DMS114 treated with DMSO at 0.1 percent for 48 hours (cell line): ENCODE data around the gene PLXDC1.
A peak's percentile ranks its signal among the peaks of the same experiment; 100 is the strongest.
"Not testable (repeated sequence)": the region's sequence is repeated elsewhere in the genome, so short reads cannot be mapped to it uniquely, and the experiment has no call there.

ENCODE experiments used
- DNase-seq: peaks from one replicate; lab custom pipeline; 2025; ENCODE audit not compliant: unreplicated experiment; lab: John Stamatoyannopoulos, UW

PLXDC1 gene

DNA sequence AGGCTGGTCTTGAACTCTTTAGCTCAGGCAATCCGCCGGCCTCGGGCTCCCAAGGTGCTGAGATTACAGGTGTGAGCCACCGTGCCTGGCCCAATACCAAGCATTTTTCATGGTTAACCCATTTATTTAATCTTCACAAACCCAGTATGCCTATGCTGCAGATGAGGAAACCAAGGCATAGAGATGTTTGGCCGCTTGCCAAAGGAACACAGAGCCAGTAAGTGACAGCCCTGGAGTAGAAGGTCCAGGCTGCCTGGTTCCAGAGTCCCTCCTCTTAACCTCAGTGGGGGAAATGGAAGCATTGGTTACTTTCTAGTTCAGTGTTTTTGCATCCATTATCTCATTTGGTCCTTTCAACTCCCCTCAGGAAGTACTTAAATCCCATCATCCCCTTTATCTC, 29.9 kb upstream of the PLXDC1 start:
- DNase-seq = no peak

DNA sequence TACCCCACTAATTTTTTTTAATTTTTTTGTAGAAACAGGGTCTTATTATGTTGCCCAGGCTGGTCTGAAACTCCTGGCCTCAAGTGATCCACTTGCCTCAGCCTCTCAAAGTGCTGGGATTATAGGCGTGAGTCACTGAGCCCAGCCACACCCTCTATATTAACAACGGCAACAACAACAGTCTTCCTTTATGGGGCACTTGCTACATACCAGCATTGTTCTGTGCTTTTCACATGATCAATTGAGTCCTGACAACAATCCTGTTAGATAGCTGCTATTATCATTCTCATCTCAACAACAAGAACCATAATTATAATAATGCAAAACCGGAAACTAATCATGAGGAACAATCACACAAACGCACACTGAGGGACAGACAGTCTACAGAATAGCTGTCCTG, 27.1 kb upstream of the PLXDC1 start:
- DNase-seq = no peak

DNA sequence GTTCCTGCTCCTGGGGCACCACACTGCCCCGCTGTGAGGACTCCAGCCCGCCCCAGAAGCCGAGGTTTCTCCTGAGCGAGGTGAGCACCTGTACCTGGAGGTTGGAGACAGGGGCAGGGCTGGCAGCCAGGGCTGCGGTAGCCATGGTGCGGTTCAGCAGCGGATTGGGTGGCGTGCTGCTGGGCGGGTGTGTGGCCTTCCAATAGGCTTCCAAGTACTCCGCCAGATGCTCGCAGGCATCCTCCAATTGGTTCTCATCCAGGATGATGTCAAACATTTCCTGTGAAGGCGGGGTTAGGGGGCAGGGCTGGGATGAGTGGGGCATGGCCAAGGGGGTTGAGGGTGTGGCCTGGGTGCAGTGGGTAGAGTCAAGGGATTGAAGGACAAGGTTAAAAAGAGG, 25.8 kb upstream of the PLXDC1 start:
- no peak for DNase-seq

DNA sequence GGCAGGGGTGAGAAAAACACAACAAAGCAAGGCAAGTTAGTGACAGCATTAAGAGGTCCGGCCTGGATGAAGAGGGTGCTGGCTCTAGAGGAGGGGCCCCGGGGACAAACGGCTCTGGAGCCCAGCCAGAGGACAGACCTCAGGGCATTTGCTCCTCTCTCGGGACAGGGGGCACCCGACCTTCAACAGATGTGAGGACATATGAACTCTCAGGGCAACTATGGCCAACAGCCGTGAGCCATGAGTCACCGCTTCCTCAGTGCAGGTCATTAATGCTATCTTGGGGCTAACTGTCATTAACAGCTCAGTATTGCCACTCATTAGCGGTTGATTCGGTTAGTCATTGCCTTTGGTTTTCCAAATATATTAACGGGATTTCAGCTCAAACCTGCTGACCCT, 24.3 kb upstream of the PLXDC1 start:
- DNase-seq = no peak

DNA sequence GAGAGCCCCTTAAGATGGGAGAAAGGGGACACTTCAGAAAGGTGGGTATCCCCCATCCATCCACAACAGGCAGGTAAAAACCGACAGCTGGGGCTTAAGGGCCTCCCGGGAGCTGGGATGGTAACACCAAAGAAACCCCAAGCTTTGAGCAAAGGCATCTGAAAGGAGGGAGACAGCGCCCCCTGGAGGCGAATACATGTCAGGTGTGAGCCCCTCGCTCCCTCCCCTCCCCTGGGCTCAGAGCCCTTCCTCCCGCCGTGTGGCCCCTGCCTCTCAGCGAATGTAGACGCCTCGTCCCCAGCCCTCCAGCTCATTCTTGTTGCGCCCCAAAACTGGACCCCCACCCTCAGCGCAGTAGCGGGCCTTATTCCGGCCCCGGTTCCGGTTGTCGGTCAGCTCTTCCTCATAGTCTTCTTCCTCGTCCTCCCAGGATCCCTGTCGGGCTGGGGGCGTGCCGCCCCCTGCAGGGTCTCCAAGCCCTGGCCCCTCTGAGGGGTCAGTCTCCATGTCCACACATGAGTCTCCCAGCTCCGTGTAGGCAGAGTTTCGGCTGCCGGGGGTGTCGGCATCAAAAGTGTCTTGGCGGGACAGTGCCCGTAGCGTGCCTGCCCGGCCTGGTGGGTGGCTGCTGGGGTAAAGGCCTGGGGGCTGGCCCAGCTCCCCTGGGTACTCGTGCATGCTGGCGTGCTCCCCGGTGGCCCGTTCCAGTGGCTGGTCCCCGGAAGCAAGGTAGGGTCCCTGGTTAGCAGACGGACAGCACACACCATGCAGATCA, 23.7 kb upstream of the PLXDC1 start:
- DNase-seq = peak; percentile 51

DNA sequence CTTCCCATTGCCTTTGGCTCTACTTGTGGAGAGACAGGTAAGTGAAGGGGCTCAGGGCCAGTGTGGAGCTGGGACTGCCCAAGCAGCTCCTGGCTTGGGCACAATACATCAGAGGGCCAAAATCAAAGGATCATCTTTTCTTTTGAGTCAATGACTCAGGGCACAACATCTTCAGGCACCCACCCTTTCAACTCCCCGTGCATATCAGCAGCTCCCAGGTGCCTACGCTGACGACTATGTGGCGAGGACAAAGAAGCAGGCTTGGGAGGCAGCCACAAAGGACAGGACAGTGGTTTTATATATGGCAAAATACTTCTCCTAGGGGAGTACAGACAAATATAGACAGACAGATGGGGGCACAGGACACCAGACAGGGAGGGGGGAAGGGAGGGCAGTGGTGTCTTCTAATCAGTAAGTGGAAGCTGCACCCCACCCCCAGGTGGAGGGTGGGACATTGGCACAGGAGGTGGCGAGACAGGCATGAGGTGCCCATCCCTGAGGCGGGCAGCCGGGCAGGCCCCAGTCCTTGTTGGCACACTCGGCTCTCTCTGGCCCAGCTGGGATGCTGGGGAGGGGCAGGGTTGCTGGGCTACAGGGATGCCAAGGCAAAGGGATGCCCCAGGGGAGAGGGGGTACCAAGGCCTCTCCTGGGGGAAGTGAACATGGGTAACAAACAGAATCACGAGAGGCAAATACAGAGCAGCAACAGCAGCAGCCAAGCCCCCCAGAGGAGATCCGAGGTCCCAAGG, 22.3 kb upstream of the PLXDC1 start:
- no peak for DNase-seq

DNA sequence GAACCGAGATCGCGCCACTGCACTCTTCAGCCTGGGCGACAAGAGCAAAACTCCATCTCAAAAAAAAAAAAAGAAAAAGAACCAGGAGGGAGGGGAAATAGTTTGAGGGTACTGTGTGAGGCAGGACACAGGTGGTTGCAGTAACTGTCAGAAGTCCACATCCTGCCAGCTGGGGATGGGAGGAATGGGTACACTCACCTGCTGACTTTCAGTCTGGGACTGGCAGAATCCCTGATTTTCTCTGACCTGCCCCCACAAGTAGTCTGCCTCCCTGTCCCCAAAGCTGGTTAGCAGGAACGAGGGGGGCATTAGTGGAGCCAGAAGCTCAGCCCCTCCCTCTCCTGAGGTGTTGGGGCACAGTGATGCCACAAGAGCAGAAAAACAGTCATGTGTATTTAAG, 21.6 kb upstream of the PLXDC1 start:
- no peak for DNase-seq

DNA sequence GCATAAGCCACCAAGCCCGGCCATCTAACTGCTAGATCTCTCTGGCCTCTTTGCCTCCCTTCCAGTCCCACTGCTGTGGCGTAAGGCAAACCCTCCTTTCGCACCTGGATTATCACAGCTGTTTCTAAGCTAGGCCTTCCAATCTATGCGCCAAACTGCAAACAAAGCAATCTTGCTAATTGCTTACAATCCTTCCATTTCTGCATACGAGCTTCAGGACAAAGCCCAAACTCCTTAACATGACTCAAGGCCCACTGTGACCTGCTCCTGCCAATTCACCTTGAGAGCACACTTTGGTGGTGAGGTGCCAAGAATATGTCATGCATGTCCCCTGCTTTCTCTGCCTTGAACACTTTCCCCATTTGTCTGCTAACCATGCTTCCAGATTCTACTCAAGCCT, 20.5 kb upstream of the PLXDC1 start:
- DNase-seq = no peak

DNA sequence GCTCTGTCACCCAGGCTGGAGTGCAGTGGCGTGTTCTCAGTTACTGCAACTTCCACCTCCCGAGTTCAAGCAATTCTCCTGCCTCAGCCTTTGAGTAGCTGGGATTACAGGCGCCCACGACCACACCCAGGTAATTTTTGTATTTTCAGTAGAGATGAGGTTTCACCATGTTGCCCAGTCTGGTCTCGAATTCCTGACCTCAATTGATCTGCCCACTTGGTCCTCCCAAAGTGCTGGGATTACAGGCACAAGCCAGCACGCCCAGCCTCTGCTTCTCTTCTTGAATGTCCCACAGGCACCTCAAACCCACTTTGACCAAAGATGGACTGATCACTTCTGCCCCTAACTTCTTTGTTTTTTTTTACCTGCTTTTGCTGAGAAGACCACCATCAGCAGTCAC, 19.1 kb upstream of the PLXDC1 start:
- no peak for DNase-seq

DNA sequence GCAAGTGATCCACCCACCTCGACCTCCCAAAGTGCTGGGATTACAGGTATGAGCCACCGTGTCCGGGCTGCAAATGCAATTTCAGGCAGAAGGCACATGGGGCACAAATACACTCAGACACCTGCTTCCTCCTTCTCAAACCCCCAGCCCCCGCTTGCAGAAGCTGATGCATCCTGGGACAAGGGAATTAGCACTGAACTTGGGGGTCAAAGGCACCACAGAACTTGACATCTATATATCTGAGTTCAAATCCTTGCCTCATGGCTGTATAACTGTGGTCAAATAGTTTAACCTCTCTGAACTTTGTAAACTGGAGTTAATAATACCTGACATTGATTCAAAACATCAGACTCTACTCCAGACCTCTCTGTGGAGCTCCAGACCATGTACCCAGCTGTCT, 18.7 kb upstream of the PLXDC1 start:
- DNase-seq = no peak

DNA sequence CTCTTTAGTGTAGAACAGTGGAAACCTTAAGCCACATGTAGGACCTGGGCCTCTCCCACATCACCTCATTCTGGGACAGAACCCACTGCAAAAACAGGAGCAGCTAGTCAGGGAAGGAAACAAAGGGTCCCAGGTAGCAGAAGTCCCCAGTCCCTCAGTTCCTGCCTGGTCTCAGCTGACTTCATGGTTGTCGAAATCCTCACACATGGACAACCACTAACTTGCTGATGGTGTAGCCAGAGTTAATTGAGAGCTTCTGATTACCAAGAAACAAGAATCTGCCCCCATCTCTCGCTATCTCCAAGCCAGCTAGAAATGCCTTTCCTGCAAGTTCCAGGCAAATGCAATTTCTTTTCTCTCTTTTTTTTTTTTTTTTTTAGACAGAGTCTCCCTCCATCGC, 18.1 kb upstream of the PLXDC1 start:
- DNase-seq = no peak

DNA sequence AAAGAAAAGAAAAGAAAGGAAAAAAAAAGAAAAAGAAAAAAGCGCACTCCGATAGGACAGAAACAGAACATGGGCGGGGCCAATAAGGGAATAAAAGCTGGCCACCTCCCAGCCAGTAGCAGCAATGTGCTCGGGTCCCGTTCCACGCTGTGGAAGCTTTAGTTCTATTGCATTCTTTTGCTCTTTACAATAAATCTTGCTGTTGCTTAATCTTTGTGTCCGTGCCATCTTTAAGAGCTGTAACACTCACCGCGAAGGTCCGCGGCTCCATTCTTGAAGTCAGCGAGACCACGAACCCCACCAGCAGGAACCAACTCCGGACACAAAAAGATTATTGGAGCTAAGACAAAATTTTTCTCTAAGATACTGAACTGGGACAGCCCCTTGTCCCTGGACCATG, 17.7 kb upstream of the PLXDC1 start:
- DNase-seq = no peak

DNA sequence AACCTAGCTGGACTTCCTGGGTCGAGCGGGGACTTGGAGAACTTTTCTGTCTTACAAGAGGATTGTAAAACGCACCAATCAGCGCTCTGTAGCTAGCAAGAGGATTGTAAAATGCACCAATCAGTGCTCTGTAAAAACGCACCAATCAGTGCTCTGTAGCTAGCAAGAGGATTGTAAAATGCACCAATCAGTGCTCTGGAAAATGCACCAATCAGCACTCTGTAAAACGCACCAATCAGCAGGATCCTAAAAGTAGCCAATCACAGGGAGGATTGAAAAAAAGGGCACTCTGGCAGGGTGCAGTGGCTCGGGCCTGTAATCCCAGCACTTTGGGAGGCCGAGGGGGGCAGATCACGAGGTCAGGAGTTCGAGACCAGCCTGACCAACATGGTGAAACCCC, 17.1 kb upstream of the PLXDC1 start:
- DNase-seq = not testable (repeated sequence)

DNA sequence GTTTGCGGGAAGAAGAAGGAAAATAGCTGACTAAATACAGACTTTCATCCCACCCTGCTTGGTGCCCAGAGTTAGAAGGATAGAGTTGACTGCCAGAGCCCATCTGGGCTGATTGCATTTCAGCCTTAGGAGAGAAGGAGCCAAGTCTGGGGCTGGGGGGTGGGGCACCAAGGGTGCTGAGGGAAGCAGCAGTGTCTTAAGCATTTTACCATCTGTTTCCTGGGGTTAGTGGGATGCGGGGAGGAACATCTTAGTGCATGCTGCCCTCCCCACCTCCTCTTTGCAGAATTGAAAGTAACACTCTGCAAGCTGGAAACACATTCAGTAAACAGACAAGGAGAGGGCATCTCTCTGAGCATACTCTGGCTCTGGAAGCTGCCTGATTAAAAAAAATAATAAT, 16.0 kb upstream of the PLXDC1 start:
- DNase-seq = no peak

DNA sequence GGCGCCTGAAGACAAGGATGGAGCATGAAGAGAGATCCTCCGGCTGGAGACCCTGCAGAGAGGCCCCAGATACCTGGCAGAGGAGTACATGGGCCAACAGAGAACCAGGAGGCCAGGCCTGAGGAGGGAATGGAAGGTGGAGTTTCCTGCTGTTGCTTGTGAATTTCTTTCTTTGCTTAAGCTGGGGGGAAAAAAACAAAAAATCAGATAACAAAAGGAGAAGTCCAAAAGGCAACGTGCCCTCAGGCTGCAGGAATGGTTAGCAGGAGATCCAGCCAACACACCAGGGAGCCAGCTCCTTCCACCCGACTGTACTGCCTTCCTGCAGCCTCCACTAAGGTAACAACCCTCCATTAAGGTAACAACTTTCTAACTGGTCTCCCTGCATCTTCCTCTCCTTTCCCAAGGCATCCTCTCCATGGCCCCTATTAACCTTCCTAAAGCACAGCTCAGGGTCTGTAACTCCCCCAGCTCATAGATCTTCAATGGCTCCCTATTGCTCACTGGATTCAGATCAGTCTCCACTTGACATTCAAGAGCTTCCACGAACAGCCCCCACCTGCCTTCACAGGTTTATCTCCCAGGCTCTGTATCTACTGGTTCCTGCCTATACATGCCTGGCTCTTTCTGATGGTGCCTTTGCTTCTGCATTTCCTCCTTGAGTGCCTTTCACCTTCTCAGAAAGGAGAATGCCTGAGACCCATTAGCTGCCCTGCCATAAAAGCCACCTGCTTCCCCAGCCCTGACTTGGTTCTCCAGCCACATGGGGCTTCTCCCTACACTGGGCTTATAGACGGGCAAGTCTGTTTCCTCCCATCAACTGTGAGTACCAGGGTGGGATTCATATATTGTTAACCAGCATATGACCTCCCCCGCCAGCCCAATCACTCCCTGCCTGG, 15.2 kb upstream of the PLXDC1 start:
- DNase-seq = no peak

DNA sequence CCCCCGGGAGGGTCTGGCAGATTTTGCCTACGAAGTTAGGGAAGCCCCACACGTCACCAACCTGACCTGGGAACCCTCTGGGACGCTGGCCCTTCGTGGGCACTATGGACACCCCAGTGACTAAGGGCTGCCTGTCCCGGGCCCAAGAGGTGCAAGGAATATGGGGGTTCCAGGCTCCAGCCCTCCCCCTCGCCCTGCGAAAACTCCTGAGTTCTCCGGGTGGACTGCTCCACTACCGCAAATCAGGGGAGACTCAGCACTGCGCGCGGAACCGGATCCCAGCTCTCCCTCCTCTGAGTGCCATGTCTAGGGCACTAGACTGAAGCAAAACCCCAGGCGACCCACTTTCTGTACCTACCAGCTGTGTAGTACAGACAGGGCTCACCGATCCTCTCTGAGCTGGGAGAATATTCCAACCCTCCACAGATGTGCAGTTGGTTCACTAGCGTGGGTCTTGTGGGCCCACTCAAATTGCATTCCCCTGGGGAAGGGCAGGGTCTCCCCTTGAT, 14.5 kb upstream of the PLXDC1 start, which contains the start of gene ARL5C:
Gene ARL5C (minus strand): TSS at position 321 of the 509 bp plus-strand sequence. CDS start 401 bp downstream, outside the sequence.
- DNase-seq = no peak

DNA sequence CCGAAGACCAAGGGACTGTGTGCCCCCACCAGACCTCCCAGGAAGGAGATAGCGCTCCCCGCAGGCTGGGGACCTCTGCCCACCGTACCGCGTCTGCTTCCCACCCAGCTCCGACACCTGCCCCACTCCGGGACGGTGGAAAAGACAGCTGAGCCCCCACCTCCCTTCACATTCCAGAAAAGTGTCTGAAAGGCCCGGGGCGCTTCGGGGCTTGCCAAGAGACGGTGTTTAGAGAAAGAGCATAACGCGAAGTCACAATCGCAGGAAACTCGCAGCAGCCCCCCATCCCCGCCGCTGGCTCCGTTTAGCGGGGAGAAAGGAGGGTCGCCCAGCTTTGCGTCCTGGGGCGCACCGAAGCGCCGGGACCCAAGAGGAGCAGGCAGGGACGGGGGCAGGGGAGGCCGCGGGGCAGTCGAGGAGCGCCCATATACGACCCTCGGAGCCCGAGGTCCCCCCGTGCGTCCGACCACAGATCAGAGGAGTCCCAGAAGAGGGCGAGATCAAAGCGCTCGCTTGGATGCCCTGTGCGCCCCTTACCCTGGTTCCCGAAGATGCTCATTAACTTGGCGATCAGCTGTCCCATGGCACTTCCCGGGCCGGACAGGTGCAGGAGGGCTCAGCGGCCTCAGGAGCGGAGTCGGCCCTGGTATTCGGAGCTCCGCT, 13.9 kb upstream of the PLXDC1 start:
- DNase-seq = no peak

DNA sequence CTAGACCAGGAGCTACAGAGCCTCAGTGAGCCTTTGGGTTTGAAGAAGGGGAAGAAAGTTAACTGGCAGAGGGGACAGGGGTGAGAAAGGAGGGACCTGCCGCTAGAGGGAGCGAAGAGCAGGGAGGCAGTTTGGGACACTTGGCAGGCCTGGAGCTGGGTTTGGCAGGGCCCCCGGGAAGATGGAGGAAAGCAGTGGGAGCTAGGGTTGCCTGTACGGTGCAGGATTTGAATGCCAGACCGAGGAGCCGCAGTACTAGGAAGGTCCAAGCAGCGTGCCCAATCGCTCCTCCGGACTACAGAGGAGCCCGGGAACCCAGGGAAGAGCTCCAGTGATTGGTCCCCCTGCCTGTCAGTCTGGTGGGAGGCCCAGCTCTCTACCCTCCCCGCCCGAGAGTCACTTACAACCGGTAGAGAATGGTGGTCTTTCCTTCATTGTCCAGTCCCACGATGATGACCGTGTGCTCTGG, 13.3 kb upstream of the PLXDC1 start:
- peak; percentile 86 for DNase-seq

DNA sequence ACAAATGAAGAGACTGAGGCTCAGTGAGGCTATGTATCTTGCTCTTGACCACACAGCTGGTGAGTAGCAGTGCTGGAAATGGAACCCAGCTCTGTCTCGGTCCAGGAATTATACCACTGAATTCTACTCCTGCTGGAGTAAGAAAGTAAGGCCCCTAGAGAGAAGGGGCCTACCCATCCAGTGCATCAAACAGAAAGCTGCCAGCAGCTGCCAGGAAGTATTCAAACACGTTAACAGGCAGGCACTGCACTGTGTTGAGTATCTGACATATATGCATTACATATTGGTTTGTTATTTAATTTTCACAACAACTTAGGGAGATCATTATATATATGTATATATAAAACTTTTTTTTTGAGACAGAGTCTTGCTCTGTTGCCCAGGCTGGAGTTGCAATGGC, 10.5 kb upstream of the PLXDC1 start:
- no peak for DNase-seq

DNA sequence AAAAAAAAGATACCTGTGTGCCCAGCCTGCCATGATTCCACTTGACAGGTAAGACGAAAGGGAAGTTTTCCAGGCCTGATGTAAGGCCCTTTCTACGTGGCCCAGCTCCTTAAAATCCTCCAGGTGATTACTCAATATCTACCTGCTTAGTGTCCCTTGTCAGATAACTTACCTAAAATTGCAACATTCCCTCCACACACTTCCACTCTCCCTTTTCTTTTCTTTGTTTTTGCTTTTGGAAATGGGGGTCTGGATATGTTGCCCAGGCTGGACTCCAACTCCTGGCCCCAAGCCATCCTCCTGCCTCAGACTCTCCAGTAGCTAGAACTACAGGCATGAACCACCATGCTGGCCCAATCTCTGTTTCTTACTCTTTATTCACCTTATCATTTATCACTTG, 7.2 kb upstream of the PLXDC1 start:
- no peak for DNase-seq

DNA sequence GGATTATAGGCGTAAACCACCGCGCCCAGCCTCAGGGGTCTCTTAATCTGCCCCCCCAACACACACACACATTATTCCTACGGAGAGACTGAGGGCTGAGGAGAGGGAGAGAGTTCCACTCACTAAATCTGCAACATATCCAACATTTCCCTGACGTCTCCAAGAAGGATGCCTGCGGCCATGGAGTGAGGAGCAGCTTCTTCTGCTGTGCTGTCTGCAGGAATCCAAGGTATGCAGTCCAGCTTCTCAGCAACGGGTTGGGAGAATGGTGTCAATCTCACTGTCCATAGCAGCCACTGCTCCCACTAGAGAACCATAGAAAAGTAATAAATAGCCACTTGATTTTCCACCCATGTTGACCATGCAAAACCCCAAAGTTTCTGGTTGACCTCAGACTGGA, 5.1 kb upstream of the PLXDC1 start:
- no peak for DNase-seq
